ENCODE measurements around the gene KCNJ15. TPM values are rescaled to one million over a fixed set of nuclear protein-coding genes. Genes with fewer than 3 reads are reported as not detected.

Gene KCNJ15
- polyA plus RNA-seq, 3 donors: 4.5 to 26.5 (median 8.0) TPM

DNA sequence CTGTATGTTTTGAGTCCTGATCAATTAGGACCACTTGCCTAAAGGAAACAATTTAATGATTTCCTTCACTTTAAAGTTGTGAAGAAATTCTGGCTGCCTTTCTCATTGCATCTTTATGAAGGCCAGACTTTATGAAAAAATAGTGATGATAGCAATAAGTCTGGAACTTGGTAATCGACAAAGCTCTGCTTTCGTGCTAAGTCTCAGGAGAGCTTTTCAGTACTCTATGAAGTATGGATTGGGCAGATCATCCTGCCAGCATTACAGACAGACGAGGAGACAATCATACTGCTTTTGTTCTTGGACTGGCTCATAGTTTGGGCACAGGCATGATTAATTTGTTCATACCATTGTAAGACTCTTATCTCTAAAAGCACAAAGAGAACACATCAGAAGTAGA lies 45.5 kb upstream of the KCNJ15 start:
- Histone ChIP-seq H3K36me3 (replicated peaks in 1 of 2; ENCODE audit: control insufficient read depth in 1 of 2, insufficient read depth in 2 of 2, low read length in 2 of 2) (no peaks in the 10 kb centered on the region), H4K20me1 (ENCODE audit: insufficient read depth, low read length) (no peaks in the 10 kb centered on the region), H3K9ac (ENCODE audit: insufficient read depth, low read length, poor library complexity, severe bottlenecking) (no peak overlapping the region), H3K4me3 (replicated peaks in 1 of 3; ENCODE audit: low read depth in 2 of 3, low read length in 3 of 3) (no peak overlapping the region), H3K9me3 (replicated peaks in 1 of 2; ENCODE audit: control insufficient read depth in 1 of 2, insufficient read depth in 1 of 2, low read length in 2 of 2) (peaks cover 0 to 3% of the 10 kb centered on the region in 2 donors), H3K4me2 (replicated peaks; ENCODE audit: extremely low read depth, low read length, poor library complexity, severe bottlenecking) (no peak overlapping the region), H3K79me2 (ENCODE audit: insufficient read depth, low read length) (no peaks in the 10 kb centered on the region), H3K27me3 (ENCODE audit: control insufficient read depth in 2 of 2, insufficient read depth in 2 of 2, low read length in 2 of 2) (no peaks in the 10 kb centered on the region), H2AFZ (ENCODE audit: insufficient read depth, low read depth, low read length, poor library complexity, severe bottlenecking) (no peak overlapping the region), H3K27ac (ENCODE audit: low read depth in 1 of 2, low read length in 2 of 2) (no peak overlapping the region), H3K4me1 (ENCODE audit: control insufficient read depth in 1 of 2, insufficient read depth in 2 of 2, low read length in 2 of 2) (no peaks in the 10 kb centered on the region)
- H3K4me3 Mint-ChIP-seq: no peak overlapping the region
- H3K27me3 Mint-ChIP-seq (ENCODE audit: low read depth in 3 of 3): peaks cover 8 to 29% (median 16%) of the 10 kb centered on the region in 3 donors
- H3K9me3 Mint-ChIP-seq: peaks cover 5 to 21% (median 14%) of the 10 kb centered on the region in 7 donors
- intact Hi-C loops (cut with micrococcal nuclease): no loop called here
- peaks cover 6% of the 10 kb centered on the region for H3K4me1 Mint-ChIP-seq
- 83% methylated on average over 2 of the region's 3 CpGs for WGBS (ENCODE audit: insufficient coverage)
- DNase-seq: no peak
- H3K36me3 Mint-ChIP-seq: peaks cover 0 to 1% of the 10 kb centered on the region in 2 donors
- no peak overlapping the region for H3K27ac Mint-ChIP-seq
- TF ChIP-seq, protein P1, sequence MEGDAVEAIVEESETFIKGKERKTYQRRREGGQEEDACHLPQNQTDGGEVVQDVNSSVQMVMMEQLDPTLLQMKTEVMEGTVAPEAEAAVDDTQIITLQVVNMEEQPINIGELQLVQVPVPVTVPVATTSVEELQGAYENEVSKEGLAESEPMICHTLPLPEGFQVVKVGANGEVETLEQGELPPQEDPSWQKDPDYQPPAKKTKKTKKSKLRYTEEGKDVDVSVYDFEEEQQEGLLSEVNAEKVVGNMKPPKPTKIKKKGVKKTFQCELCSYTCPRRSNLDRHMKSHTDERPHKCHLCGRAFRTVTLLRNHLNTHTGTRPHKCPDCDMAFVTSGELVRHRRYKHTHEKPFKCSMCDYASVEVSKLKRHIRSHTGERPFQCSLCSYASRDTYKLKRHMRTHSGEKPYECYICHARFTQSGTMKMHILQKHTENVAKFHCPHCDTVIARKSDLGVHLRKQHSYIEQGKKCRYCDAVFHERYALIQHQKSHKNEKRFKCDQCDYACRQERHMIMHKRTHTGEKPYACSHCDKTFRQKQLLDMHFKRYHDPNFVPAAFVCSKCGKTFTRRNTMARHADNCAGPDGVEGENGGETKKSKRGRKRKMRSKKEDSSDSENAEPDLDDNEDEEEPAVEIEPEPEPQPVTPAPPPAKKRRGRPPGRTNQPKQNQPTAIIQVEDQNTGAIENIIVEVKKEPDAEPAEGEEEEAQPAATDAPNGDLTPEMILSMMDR (IDR thresholded peaks at IDR 0.05): no peak

DNA sequence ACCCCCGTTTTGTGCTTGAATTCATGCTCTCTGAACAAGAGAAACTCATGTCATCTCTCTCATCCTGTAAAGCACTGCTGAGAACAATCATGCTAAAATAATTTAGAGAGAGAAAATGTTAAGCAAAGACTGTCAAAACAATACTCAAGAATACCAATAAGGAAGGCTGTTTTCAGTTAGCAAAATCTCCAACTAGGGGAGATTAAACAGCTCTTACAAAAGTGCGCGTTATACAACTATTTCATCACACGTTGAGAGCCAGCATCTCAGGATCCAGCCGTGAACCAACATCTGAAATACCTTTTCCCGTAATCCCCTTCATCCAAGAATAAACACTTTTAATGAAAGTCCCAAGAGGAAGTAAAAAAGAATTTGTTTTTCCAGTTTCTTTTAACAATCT lies 44.1 kb upstream of the KCNJ15 start:
- 100% methylated on average over 2 of the region's 6 CpGs for WGBS (ENCODE audit: insufficient coverage)
- TF ChIP-seq, protein P1 (IDR thresholded peaks at IDR 0.05): no peak
- DNase-seq: no peak
- Mint-ChIP-seq H3K27ac (no peak overlapping the region), H3K9me3 (peaks cover 5 to 21% (median 12%) of the 10 kb centered on the region in 7 donors), H3K36me3 (peaks cover 0 to 1% of the 10 kb centered on the region in 2 donors), H3K27me3 (ENCODE audit: low read depth in 3 of 3) (peaks cover 9 to 22% (median 11%) of the 10 kb centered on the region in 3 donors), H3K4me1 (peaks cover 6% of the 10 kb centered on the region), H3K4me3 (no peak overlapping the region)
- H3K27me3 ChIP-seq (ENCODE audit: control insufficient read depth in 2 of 2, insufficient read depth in 2 of 2, low read length in 2 of 2): no peaks in the 10 kb centered on the region
- no peak overlapping the region for H2AFZ ChIP-seq (ENCODE audit: insufficient read depth, low read depth, low read length, poor library complexity, severe bottlenecking)
- H3K79me2 ChIP-seq (ENCODE audit: insufficient read depth, low read length): no peaks in the 10 kb centered on the region
- intact Hi-C loops (cut with micrococcal nuclease): no loop called here
- peaks cover 0 to 3% of the 10 kb centered on the region in 2 donors for H3K9me3 ChIP-seq (replicated peaks in 1 of 2; ENCODE audit: control insufficient read depth in 1 of 2, insufficient read depth in 1 of 2, low read length in 2 of 2)
- no peak overlapping the region for H3K4me2 ChIP-seq (replicated peaks; ENCODE audit: extremely low read depth, low read length, poor library complexity, severe bottlenecking)
- H3K27ac ChIP-seq (ENCODE audit: low read depth in 1 of 2, low read length in 2 of 2): no peak overlapping the region
- no peak overlapping the region for H3K9ac ChIP-seq (ENCODE audit: insufficient read depth, low read length, poor library complexity, severe bottlenecking)
- no peak overlapping the region for H3K4me3 ChIP-seq (replicated peaks in 1 of 3; ENCODE audit: low read depth in 2 of 3, low read length in 3 of 3)
- H4K20me1 ChIP-seq (ENCODE audit: insufficient read depth, low read length): no peaks in the 10 kb centered on the region
- no peaks in the 10 kb centered on the region for H3K4me1 ChIP-seq (ENCODE audit: control insufficient read depth in 1 of 2, insufficient read depth in 2 of 2, low read length in 2 of 2)
- no peaks in the 10 kb centered on the region for H3K36me3 ChIP-seq (replicated peaks in 1 of 2; ENCODE audit: control insufficient read depth in 1 of 2, insufficient read depth in 2 of 2, low read length in 2 of 2)
